IMR-90 (cell line): ENCODE measurements around the gene SPECC1L. TPM values are rescaled to one million over a fixed set of nuclear protein-coding genes. Genes with fewer than 3 reads are reported as not detected.

ENCODE experiments used
- ATAC-seq: fragments of 200-7000 bp; cut with Tn5 transposase; 2 replicates; pipeline ENCODE4 v1.9.1; 2020; ENCODE audit warnings: low read depth, mild to moderate bottlenecking, moderate library complexity
- BruUV-seq: library from RNA; stranded (reverse); fragments of 400-500 nt; replicated peaks from 2 replicates; lab custom pipeline; 2021; lab: Mats Ljungman, UMichigan
- CTCF ChIA-PET: fragments of 300-600 bp; formaldehyde crosslinking; extraction: SDS; loops from one replicate; lab custom pipeline; 2021; ENCODE audit warnings: antibody characterized with exemption; lab: Yijun Ruan, JAX
- POLR2A ChIA-PET: fragments of 300-600 bp; sonication (Branson Sonifier 250); formaldehyde crosslinking; loops from one replicate; lab custom pipeline; 2022; ENCODE audit warnings: antibody characterized with exemption; ENCODE audit not compliant: unreplicated experiment; lab: Charles Lee
- DNase-seq: peaks from one replicate; pipeline ENCODE4 v3.0.0; 2013
- H2AFZ ChIP-seq: replicated peaks from 2 replicates; pipeline ENCODE3; 2013; ENCODE audit warnings: low read length, mild to moderate bottlenecking; ENCODE audit not compliant: poor library complexity
- H2AK5ac ChIP-seq: 2 replicates; pipeline ENCODE4 v1.6.1; 2013; ENCODE audit warnings: low read depth, low read length, inconsistent platforms
- H2AK9ac ChIP-seq: replicated peaks from 2 replicates; pipeline ENCODE3; 2013; ENCODE audit warnings: mild to moderate bottlenecking, low read depth, low read length, moderate library complexity; ENCODE audit not compliant: poor library complexity
- H2BK120ac ChIP-seq: 2 replicates; pipeline ENCODE4 v1.6.1; 2013; ENCODE audit warnings: low read depth, low read length, inconsistent platforms
- H2BK15ac ChIP-seq: 3 replicates; pipeline ENCODE4 v1.6.1; 2013; ENCODE audit warnings: low read depth, low read length, inconsistent platforms
- H2BK20ac ChIP-seq: 2 replicates; pipeline ENCODE4 v1.6.1; 2013; ENCODE audit warnings: low read depth, mild to moderate bottlenecking, inconsistent platforms, low read length, moderate library complexity
- H2BK5ac ChIP-seq: 2 replicates; pipeline ENCODE4 v1.6.1; 2013; ENCODE audit warnings: mild to moderate bottlenecking, low read depth, low read length, inconsistent platforms; ENCODE audit not compliant: poor library complexity, severe bottlenecking
- H3K14ac ChIP-seq: replicated peaks from 2 replicates; pipeline ENCODE4 v1.6.1; 2013; ENCODE audit warnings: low read depth, low read length, inconsistent platforms
- H3K18ac ChIP-seq: 2 replicates; pipeline ENCODE4 v1.6.1; 2013; ENCODE audit warnings: low read depth, low read length, control low read depth
- H3K23ac ChIP-seq: 2 replicates; pipeline ENCODE4 v1.6.1; 2013; ENCODE audit warnings: low read depth, low read length, inconsistent platforms
- H3K27ac ChIP-seq: 2 replicates; pipeline ENCODE4 v1.5.1; 2013; ENCODE audit warnings: mild to moderate bottlenecking, control low read depth, low read length; ENCODE audit not compliant: insufficient read depth
- H3K27me3 ChIP-seq: 2 replicates; pipeline ENCODE4 v1.6.1; 2013; ENCODE audit warnings: low read length; ENCODE audit not compliant: control insufficient read depth, insufficient read depth
- H3K36me3 ChIP-seq: 2 replicates; pipeline ENCODE4 v1.6.1; 2013; ENCODE audit warnings: low read length, mixed read lengths; ENCODE audit not compliant: control insufficient read depth, insufficient read depth
- H3K4ac ChIP-seq: 2 replicates; pipeline ENCODE4 v1.6.1; 2013; ENCODE audit warnings: low read depth, low read length, inconsistent platforms
- H3K4me1 ChIP-seq: 2 replicates; pipeline ENCODE4 v1.6.1; 2013; ENCODE audit warnings: low read length, mixed read lengths; ENCODE audit not compliant: control insufficient read depth, insufficient read depth
- H3K4me2 ChIP-seq: 2 replicates; pipeline ENCODE4 v1.6.1; 2013; ENCODE audit warnings: low read depth, mild to moderate bottlenecking, control low read depth, low read length, moderate library complexity
- H3K4me3 ChIP-seq: 2 replicates; pipeline ENCODE4 v1.5.1; 2013; ENCODE audit warnings: low read depth, mild to moderate bottlenecking, control low read depth, low read length, moderate library complexity; ENCODE audit not compliant: insufficient read depth
- H3K56ac ChIP-seq: 2 replicates; pipeline ENCODE4 v1.6.1; 2013; ENCODE audit warnings: low read length, inconsistent platforms; ENCODE audit not compliant: insufficient read depth; ENCODE audit errors: extremely low read depth
- H3K79me1 ChIP-seq, 2 experiments: 2 replicates each; pipeline ENCODE4 v1.6.1; 2013; ENCODE audit warnings: low read length in 2 of 2, inconsistent platforms in 1 of 2, low read depth in 1 of 2
- H3K9ac ChIP-seq: 2 replicates; pipeline ENCODE4 v1.6.1; 2013; ENCODE audit warnings: low read depth, low read length, control low read depth
- H3K9me1 ChIP-seq: 2 replicates; pipeline ENCODE4 v1.6.1; 2013; ENCODE audit warnings: low read length, inconsistent platforms; ENCODE audit not compliant: insufficient read depth
- H3K9me3 ChIP-seq: 2 replicates; pipeline ENCODE4 v1.6.1; 2013; ENCODE audit warnings: low read length; ENCODE audit not compliant: control insufficient read depth, insufficient read depth
- H4K20me1 ChIP-seq: 2 replicates; pipeline ENCODE4 v1.6.1; 2013; ENCODE audit warnings: low read length, inconsistent platforms; ENCODE audit not compliant: insufficient read depth
- H4K5ac ChIP-seq: 2 replicates; pipeline ENCODE4 v1.6.1; 2013; ENCODE audit warnings: mild to moderate bottlenecking, low read depth, low read length, control low read depth
- H4K8ac ChIP-seq, 2 experiments: 2 replicates each; pipeline ENCODE4 v1.6.1; 2013; ENCODE audit warnings: low read depth in 2 of 2, low read length in 2 of 2, control low read depth in 1 of 2, inconsistent platforms in 1 of 2
- H4K91ac ChIP-seq: 2 replicates; pipeline ENCODE4 v1.6.1; 2013; ENCODE audit warnings: low read depth, low read length, inconsistent platforms; ENCODE audit not compliant: insufficient read depth
- CTCF ChIP-seq: conservative IDR thresholded peaks from 2 replicates; pipeline ENCODE4 v1.5.1; 2012; ENCODE audit warnings: mild to moderate bottlenecking, low read depth, low read length, improper control_type of control experiment
- FOS ChIP-seq: fragments of 150-350 bp; IDR thresholded peaks from 2 replicates; pipeline ENCODE4 v1.6.1; 2016; ENCODE audit warnings: low read depth, low read length
- MAFK ChIP-seq: IDR thresholded peaks from 2 replicates; pipeline ENCODE4 v1.6.1; 2012; ENCODE audit warnings: low read depth, low read length, improper control_type of control experiment
- RAD21 ChIP-seq: IDR thresholded peaks from 2 replicates; pipeline ENCODE4 v1.6.1; 2012; ENCODE audit warnings: low read length, improper control_type of control experiment
- RFX5 ChIP-seq: IDR thresholded peaks from 2 replicates; pipeline ENCODE4 v1.8.0; 2012; ENCODE audit warnings: low read depth, mild to moderate bottlenecking, low read length, moderate library complexity
- USF2 ChIP-seq: fragments of 150-350 bp; IDR thresholded peaks from 2 replicates; pipeline ENCODE4 v1.6.1; 2017; ENCODE audit warnings: mild to moderate bottlenecking, antibody characterized with exemption, low read length, low read depth
- WGBS, 2 experiments: methylation state at CpG; one replicate each; pipeline versions ENCODE4 v1.1.5 to v1.1.7; 2013; ENCODE audit warnings: missing lambda C conversion rate in 2 of 2; ENCODE audit not compliant: insufficient read length in 1 of 2; ENCODE audit errors: extremely low coverage in 2 of 2; 5-methylcytosine and 5-hydroxymethylcytosine counted together
- dilution Hi-C: fragments of 300-500 bp; cut with HindIII; formaldehyde crosslinking; loops from one replicate; pipeline ENCODE4 v1.14.3; 2018; ENCODE audit warnings: low sequenced_read_pairs; ENCODE audit not compliant: unreplicated experiment
- in situ Hi-C: fragments of 300-500 bp; cut with MboI; formaldehyde crosslinking; loops from 3 replicates; pipeline ENCODE4 v1.14.3; 2019; ENCODE audit warnings: low sequenced_read_pairs, inconsistent platforms, mixed read lengths
- intact Hi-C: fragments of 100-400 bp; cut with micrococcal nuclease; formaldehyde crosslinking; loops from 2 replicates; pipeline ENCODE4 v1.10.0; 2022
- polyA plus RNA-seq, 3 experiments: library from polyadenylated mRNA; depleted of rRNA; stranded (reverse); fragments of >200 nt; gene quantifications; 2 replicates each; pipeline ENCODE4 v1.2.3, GENCODE V29; 2012; ENCODE audit warnings: low replicate concordance in 1 of 3
- total RNA-seq: library from RNA; depleted of rRNA; stranded (reverse); fragments of >200 nt; gene quantifications from 2 replicates; pipeline ENCODE4 v1.2.3, GENCODE V29; 2012

SPECC1L gene
- total and polyA plus RNA-seq, 2 of the 4 experiments (the other 2 are of a cell fraction): 18.7 to 44.1 TPM

GRCh38 chr22:24324137-24324536 is 53.5 kb downstream of the SPECC1L start:
- peaks cover 2% of the 10 kb centered on the region for H3K4me1 ChIP-seq
- DNase-seq (no peak), ATAC-seq (no peak)
- ChIA-PET CTCF (interaction anchor here (2.0 kb wide), 1 partner anchor 199 kb away, joined by 7 read pairs; no protein-coding TSS in a partner anchor), POLR2A (no interaction called here)
- no peak overlapping the region for H3K23ac ChIP-seq
- H3K4me2 ChIP-seq: no peak overlapping the region
- no peaks in the 10 kb centered on the region for H3K9me3 ChIP-seq
- H2AK9ac ChIP-seq: no peak overlapping the region
- H3K14ac ChIP-seq: no peak overlapping the region
- no peak for TF ChIP-seq RAD21
- TF ChIP-seq FOS: no peak
- no peak for TF ChIP-seq CTCF
- TF ChIP-seq USF2: no peak
- TF ChIP-seq RFX5: no peak
- TF ChIP-seq MAFK: no peak
- H4K91ac ChIP-seq: no peak overlapping the region
- H3K36me3 ChIP-seq: peaks cover 32% of the 10 kb centered on the region
- H2BK5ac ChIP-seq: no peak overlapping the region
- no peak overlapping the region for H2AFZ ChIP-seq
- no peak overlapping the region for H3K9ac ChIP-seq
- intact Hi-C loops: no loop called here
- no peak overlapping the region for H3K4ac ChIP-seq
- no CpG with 5 or more reads among the region's 8 CpGs for WGBS, 2 experiments
- H3K18ac ChIP-seq: no peak overlapping the region
- H3K9me1 ChIP-seq: 0 out of 2 replicates have a peak, but pooled peaks cover 4% of the 10 kb centered on the region
- no peak overlapping the region for H2BK120ac ChIP-seq
- peaks cover 47% of the 10 kb centered on the region for H4K20me1 ChIP-seq
- H2BK15ac ChIP-seq: no peak overlapping the region
- H3K4me3 ChIP-seq: no peak overlapping the region
- no peaks in the 10 kb centered on the region for H3K27me3 ChIP-seq
- no peak overlapping the region for H4K5ac ChIP-seq
- no peak overlapping the region for H3K27ac ChIP-seq
- dilution Hi-C loops: no loop called here
- no peak overlapping the region for H3K56ac ChIP-seq
- peaks cover 22 to 44% of the 10 kb centered on the region in 2 experiments for H3K79me1 ChIP-seq
- no peak overlapping the region for H2AK5ac ChIP-seq
- in situ Hi-C loops: loop anchor here (5.0 kb wide), 1 partner anchor 198 kb away; no protein-coding TSS in a partner anchor
- no peak overlapping the region for H2BK20ac ChIP-seq
- no TSS peak for BruUV-seq
- no peak overlapping the region for H4K8ac ChIP-seq
